WTC11 (cell line): ENCODE results near the gene SLC46A1. TPM values are rescaled to one million over a fixed set of nuclear protein-coding genes. Genes with fewer than 3 reads are reported as not detected.

Source experiments
- ATAC-seq: fragments of 200-7000 bp; cut with Tn5 transposase; 2 replicates; pipeline ENCODE4 v1.10.0; 2021; ENCODE audit warnings: mild to moderate bottlenecking, moderate library complexity
- CTCF ChIA-PET: fragments of 300-600 bp; sonication (Branson Sonifier 250); formaldehyde crosslinking; loops from one replicate; lab custom pipeline; 2021; ENCODE audit warnings: antibody characterized with exemption; lab: Charles Lee
- POLR2A ChIA-PET: fragments of 350-600 bp; sonication (Branson Sonifier 250); formaldehyde crosslinking; loops from one replicate; lab custom pipeline; 2021; ENCODE audit warnings: antibody characterized with exemption; lab: Charles Lee
- DNase-seq: peaks from one replicate; pipeline ENCODE4 v3.0.0; 2021; ENCODE audit warnings: low spot score
- H3K27ac Mint-ChIP-seq: 2 replicates; pipeline ENCODE4 v1.8.0; 2021; ENCODE audit warnings: mixed read lengths
- H3K27me3 Mint-ChIP-seq: 2 replicates; pipeline ENCODE4 v1.8.0; 2021; ENCODE audit warnings: low read depth, mild to moderate bottlenecking, moderate library complexity, mixed read lengths
- H3K36me3 Mint-ChIP-seq: 2 replicates; pipeline ENCODE4 v1.8.0; 2021; ENCODE audit warnings: mixed read lengths
- H3K4me1 Mint-ChIP-seq: 2 replicates; pipeline ENCODE4 v1.8.0; 2022; ENCODE audit warnings: mixed read lengths
- H3K4me3 Mint-ChIP-seq: 2 replicates; pipeline ENCODE4 v1.8.0; 2021; ENCODE audit warnings: mild to moderate bottlenecking, moderate library complexity, mixed read lengths
- H3K9me3 Mint-ChIP-seq: 2 replicates; pipeline ENCODE4 v1.8.0; 2021; ENCODE audit warnings: mixed read lengths
- CREM ChIP-seq: sonication (generic); formaldehyde crosslinking; IDR thresholded peaks from 2 replicates; pipeline ENCODE4 v1.8.1; 2022; ENCODE audit warnings: mild to moderate bottlenecking, missing genetic modification reagents, moderate library complexity
- ETV6 ChIP-seq: sonication (generic); formaldehyde crosslinking; IDR thresholded peaks from 2 replicates; pipeline ENCODE4 v1.8.1; 2022; ENCODE audit warnings: mild to moderate bottlenecking, missing genetic modification reagents
- FOXJ3 ChIP-seq: sonication (generic); formaldehyde crosslinking; IDR thresholded peaks from 2 replicates; pipeline ENCODE4 v1.9.0; 2021; ENCODE audit warnings: missing genetic modification reagents, mild to moderate bottlenecking, borderline replicate concordance
- NFYB ChIP-seq: sonication (generic); formaldehyde crosslinking; conservative IDR thresholded peaks from 2 replicates; pipeline ENCODE4 v1.8.0; 2022; ENCODE audit warnings: low read depth, missing genetic modification reagents
- NR3C1 ChIP-seq: sonication (generic); formaldehyde crosslinking; conservative IDR thresholded peaks from 2 replicates; pipeline ENCODE4 v1.8.1; 2023; ENCODE audit warnings: low read depth, mild to moderate bottlenecking, missing genetic modification reagents
- OVOL2 ChIP-seq: fragments of 250-450 bp; sonication (Bioruptor Pico); IDR thresholded peaks from 2 replicates; pipeline ENCODE4 v1.9.0; 2021; ENCODE audit warnings: mild to moderate bottlenecking, borderline replicate concordance
- PRRX2 ChIP-seq: fragments of 250-450 bp; sonication (Bioruptor Pico); IDR thresholded peaks from 2 replicates; pipeline ENCODE4 v1.8.0; 2021; ENCODE audit warnings: mild to moderate bottlenecking
- RORB ChIP-seq: fragments of 250-450 bp; sonication (Bioruptor Pico); IDR thresholded peaks from 2 replicates; pipeline ENCODE4 v1.9.0; 2021; ENCODE audit warnings: mild to moderate bottlenecking
- SMAD3 ChIP-seq: sonication (generic); formaldehyde crosslinking; IDR thresholded peaks from 2 replicates; pipeline ENCODE4 v1.8.0; 2022; ENCODE audit warnings: missing genetic modification reagents, mild to moderate bottlenecking, borderline replicate concordance
- SMAD4 ChIP-seq: sonication (generic); formaldehyde crosslinking; IDR thresholded peaks from 2 replicates; pipeline ENCODE4 v1.8.0; 2022; ENCODE audit warnings: mild to moderate bottlenecking, missing genetic modification reagents
- SOX15 ChIP-seq: fragments of 250-450 bp; sonication (Bioruptor Pico); IDR thresholded peaks from 2 replicates; pipeline ENCODE4 v1.9.0; 2021; ENCODE audit warnings: mild to moderate bottlenecking
- TP53 ChIP-seq: sonication (generic); formaldehyde crosslinking; IDR thresholded peaks from 2 replicates; pipeline ENCODE4 v1.8.1; 2023; ENCODE audit warnings: mild to moderate bottlenecking, missing genetic modification reagents
- ZNF263 ChIP-seq: sonication (generic); formaldehyde crosslinking; IDR thresholded peaks from 2 replicates; pipeline ENCODE4 v1.8.1; 2022; ENCODE audit warnings: low read depth, mild to moderate bottlenecking, moderate library complexity, missing genetic modification reagents
- total RNA-seq: library from RNA; stranded (reverse); gene quantifications from 3 replicates; pipeline ENCODE4 v1.2.3, GENCODE V29; 2021
- TF ChIP-seq, protein P1 (sequence below): fragments of 250-450 bp; sonication (Bioruptor Pico); IDR thresholded peaks from 2 replicates; pipeline ENCODE4 v1.9.0; 2021; ENCODE audit warnings: mild to moderate bottlenecking
- TF ChIP-seq, protein P2 (sequence below): sonication (generic); formaldehyde crosslinking; IDR thresholded peaks from 2 replicates; pipeline ENCODE4 v1.8.1; 2022; ENCODE audit warnings: low read depth, mild to moderate bottlenecking, moderate library complexity, missing genetic modification reagents, borderline replicate concordance
- TF ChIP-seq, protein P3 (sequence below): sonication (generic); formaldehyde crosslinking; IDR thresholded peaks from 2 replicates; pipeline ENCODE4 v1.8.0; 2022; ENCODE audit warnings: mild to moderate bottlenecking, missing genetic modification reagents
- TF ChIP-seq, protein P4 (sequence below): fragments of 250-450 bp; sonication (Bioruptor Pico); IDR thresholded peaks from 2 replicates; pipeline ENCODE4 v1.9.0; 2021; ENCODE audit warnings: moderate library complexity, mild to moderate bottlenecking, inconsistent platforms, borderline replicate concordance
- TF ChIP-seq, protein P5 (sequence below): sonication (generic); formaldehyde crosslinking; IDR thresholded peaks from 2 replicates; pipeline ENCODE4 v1.8.0; 2022; ENCODE audit warnings: mild to moderate bottlenecking, missing genetic modification reagents
- TF ChIP-seq, protein P6 (sequence below): sonication (generic); formaldehyde crosslinking; IDR thresholded peaks from 2 replicates; pipeline ENCODE4 v1.8.1; 2023; ENCODE audit warnings: mild to moderate bottlenecking, missing genetic modification reagents
- TF ChIP-seq, protein P7 (sequence below): sonication (generic); formaldehyde crosslinking; IDR thresholded peaks from 2 replicates; pipeline ENCODE4 v1.8.0; 2022; ENCODE audit warnings: mild to moderate bottlenecking, missing genetic modification reagents

SLC46A1 gene
- total RNA-seq, 1 experiment from 2014 or later, result 6.7 TPM

DNA sequence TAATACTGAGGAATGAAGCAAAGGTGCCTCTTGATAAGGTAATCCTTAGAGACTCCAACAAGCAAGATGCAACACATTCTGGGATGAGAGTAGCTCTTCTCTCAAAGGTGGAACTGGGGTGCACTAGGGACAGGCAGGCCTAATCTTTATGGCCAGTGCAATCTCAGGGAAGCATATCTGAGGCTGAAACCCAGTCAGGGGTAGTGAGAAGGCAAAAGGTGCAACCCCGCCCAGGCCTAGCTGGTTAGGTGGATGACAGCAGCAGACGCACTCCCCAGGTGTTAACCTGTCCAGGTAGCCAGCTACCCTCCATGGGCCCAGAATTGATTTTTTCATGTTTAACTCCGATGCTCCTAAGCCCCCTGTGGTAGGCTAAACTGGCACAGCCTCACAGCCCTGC, 9.9 kb upstream of the SLC46A1 start (continued):
- TF ChIP-seq, protein P1, sequence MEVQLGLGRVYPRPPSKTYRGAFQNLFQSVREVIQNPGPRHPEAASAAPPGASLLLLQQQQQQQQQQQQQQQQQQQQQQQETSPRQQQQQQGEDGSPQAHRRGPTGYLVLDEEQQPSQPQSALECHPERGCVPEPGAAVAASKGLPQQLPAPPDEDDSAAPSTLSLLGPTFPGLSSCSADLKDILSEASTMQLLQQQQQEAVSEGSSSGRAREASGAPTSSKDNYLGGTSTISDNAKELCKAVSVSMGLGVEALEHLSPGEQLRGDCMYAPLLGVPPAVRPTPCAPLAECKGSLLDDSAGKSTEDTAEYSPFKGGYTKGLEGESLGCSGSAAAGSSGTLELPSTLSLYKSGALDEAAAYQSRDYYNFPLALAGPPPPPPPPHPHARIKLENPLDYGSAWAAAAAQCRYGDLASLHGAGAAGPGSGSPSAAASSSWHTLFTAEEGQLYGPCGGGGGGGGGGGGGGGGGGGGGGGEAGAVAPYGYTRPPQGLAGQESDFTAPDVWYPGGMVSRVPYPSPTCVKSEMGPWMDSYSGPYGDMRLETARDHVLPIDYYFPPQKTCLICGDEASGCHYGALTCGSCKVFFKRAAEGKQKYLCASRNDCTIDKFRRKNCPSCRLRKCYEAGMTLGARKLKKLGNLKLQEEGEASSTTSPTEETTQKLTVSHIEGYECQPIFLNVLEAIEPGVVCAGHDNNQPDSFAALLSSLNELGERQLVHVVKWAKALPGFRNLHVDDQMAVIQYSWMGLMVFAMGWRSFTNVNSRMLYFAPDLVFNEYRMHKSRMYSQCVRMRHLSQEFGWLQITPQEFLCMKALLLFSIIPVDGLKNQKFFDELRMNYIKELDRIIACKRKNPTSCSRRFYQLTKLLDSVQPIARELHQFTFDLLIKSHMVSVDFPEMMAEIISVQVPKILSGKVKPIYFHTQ (CRISPR knock-in tag), result no peak
- TF ChIP-seq, protein P2, sequence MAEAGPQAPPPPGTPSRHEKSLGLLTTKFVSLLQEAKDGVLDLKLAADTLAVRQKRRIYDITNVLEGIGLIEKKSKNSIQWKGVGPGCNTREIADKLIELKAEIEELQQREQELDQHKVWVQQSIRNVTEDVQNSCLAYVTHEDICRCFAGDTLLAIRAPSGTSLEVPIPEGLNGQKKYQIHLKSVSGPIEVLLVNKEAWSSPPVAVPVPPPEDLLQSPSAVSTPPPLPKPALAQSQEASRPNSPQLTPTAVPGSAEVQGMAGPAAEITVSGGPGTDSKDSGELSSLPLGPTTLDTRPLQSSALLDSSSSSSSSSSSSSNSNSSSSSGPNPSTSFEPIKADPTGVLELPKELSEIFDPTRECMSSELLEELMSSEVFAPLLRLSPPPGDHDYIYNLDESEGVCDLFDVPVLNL (CRISPR knock-in tag), result no peak
- TF ChIP-seq CREM (no peak), FOXJ3 (CRISPR knock-in tag) (no peak), TP53 (CRISPR knock-in tag) (no peak), SOX15 (no peak), SMAD4 (CRISPR knock-in tag) (no peak), RORB (CRISPR knock-in tag) (no peak), ETV6 (no peak), NR3C1 (CRISPR knock-in tag) (no peak), OVOL2 (CRISPR knock-in tag) (no peak), SMAD3 (CRISPR knock-in tag) (no peak), NFYB (CRISPR knock-in tag) (no peak), PRRX2 (CRISPR knock-in tag) (no peak)
- TF ChIP-seq, protein P3, sequence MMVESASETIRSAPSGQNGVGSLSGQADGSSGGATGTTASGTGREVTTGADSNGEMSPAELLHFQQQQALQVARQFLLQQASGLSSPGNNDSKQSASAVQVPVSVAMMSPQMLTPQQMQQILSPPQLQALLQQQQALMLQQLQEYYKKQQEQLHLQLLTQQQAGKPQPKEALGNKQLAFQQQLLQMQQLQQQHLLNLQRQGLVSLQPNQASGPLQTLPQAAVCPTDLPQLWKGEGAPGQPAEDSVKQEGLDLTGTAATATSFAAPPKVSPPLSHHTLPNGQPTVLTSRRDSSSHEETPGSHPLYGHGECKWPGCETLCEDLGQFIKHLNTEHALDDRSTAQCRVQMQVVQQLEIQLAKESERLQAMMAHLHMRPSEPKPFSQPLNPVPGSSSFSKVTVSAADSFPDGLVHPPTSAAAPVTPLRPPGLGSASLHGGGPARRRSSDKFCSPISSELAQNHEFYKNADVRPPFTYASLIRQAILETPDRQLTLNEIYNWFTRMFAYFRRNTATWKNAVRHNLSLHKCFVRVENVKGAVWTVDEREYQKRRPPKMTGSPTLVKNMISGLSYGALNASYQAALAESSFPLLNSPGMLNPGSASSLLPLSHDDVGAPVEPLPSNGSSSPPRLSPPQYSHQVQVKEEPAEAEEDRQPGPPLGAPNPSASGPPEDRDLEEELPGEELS (CRISPR knock-in tag), result no peak

DNA sequence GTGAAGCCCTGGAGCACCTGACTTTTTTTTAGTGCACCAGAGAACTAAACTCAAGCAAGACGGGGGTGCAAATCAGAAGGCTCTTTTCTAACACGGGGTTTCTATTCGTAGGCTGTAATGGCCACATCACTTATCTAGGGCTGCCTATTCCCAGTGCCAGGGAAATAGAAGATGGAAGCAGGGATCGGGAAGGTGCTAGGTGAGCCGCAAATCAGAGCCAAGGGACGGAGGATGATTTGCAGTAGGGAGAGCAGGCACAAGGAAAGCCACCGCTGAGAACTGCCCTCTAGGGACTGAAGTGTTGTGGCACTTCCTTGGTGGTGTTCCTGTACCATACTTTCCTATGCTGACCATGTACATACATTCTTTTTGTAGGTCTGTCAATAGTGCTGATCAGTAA, 7.8 kb upstream of the SLC46A1 start:
- Mint-ChIP-seq H3K4me3 (no peak overlapping the region), H3K9me3 (no peaks in the 10 kb centered on the region), H3K27me3 (peaks cover 59% of the 10 kb centered on the region), H3K27ac (no peak overlapping the region), H3K4me1 (peaks cover 31% of the 10 kb centered on the region), H3K36me3 (no peaks in the 10 kb centered on the region)
- CTCF ChIA-PET, result no interaction called here
- DNase-seq (no peak), ATAC-seq (peak; percentile 20; the same call in 1 of the 2 replicates)
- POLR2A ChIA-PET, result no interaction called here
- TF ChIP-seq, protein P4, sequence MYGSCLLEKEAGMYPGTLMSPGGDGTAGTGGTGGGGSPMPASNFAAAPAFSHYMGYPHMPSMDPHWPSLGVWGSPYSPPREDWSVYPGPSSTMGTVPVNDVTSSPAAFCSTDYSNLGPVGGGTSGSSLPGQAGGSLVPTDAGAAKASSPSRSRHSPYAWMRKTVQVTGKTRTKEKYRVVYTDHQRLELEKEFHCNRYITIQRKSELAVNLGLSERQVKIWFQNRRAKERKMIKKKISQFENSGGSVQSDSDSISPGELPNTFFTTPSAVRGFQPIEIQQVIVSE (CRISPR knock-in tag), result no peak
- TF ChIP-seq, protein P5, sequence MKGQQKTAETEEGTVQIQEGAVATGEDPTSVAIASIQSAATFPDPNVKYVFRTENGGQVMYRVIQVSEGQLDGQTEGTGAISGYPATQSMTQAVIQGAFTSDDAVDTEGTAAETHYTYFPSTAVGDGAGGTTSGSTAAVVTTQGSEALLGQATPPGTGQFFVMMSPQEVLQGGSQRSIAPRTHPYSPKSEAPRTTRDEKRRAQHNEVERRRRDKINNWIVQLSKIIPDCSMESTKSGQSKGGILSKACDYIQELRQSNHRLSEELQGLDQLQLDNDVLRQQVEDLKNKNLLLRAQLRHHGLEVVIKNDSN (CRISPR knock-in tag), result no peak
- TF ChIP-seq TP53 (CRISPR knock-in tag) (no peak), ZNF263 (CRISPR knock-in tag) (no peak)
- TF ChIP-seq, protein P6, sequence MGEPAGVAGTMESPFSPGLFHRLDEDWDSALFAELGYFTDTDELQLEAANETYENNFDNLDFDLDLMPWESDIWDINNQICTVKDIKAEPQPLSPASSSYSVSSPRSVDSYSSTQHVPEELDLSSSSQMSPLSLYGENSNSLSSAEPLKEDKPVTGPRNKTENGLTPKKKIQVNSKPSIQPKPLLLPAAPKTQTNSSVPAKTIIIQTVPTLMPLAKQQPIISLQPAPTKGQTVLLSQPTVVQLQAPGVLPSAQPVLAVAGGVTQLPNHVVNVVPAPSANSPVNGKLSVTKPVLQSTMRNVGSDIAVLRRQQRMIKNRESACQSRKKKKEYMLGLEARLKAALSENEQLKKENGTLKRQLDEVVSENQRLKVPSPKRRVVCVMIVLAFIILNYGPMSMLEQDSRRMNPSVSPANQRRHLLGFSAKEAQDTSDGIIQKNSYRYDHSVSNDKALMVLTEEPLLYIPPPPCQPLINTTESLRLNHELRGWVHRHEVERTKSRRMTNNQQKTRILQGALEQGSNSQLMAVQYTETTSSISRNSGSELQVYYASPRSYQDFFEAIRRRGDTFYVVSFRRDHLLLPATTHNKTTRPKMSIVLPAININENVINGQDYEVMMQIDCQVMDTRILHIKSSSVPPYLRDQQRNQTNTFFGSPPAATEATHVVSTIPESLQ, result no peak
- TF ChIP-seq, protein P7, sequence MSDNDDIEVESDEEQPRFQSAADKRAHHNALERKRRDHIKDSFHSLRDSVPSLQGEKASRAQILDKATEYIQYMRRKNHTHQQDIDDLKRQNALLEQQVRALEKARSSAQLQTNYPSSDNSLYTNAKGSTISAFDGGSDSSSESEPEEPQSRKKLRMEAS (CRISPR knock-in tag), result no peak
